Liver (tissue), 9 donors: ENCODE results near the gene CENPX. TPM values are rescaled to one million over a fixed set of nuclear protein-coding genes. Genes with fewer than 3 reads are reported as not detected.

Source experiments
- DNase-seq: peaks from one replicate; pipeline ENCODE4 v3.0.0-alpha.2; 2017; ENCODE audit warnings: low spot score
- H3K27ac ChIP-seq, 2 donors: one replicate each; pipeline ENCODE4 v1.7.0; 2013; ENCODE audit warnings: inconsistent platforms in 2 of 2, low read length in 2 of 2, control low read depth in 1 of 2, low read depth in 1 of 2, mild to moderate bottlenecking in 1 of 2
- H3K27me3 ChIP-seq, 4 donors: one replicate each; pipeline versions ENCODE4 v1.6.1 to v1.7.0; 2013; ENCODE audit warnings: low read length in 3 of 4, inconsistent platforms in 1 of 4, mild to moderate bottlenecking in 1 of 4, moderate library complexity in 1 of 4; ENCODE audit not compliant: control insufficient read depth in 4 of 4, insufficient read depth in 4 of 4
- H3K36me3 ChIP-seq, 4 donors: one replicate each; pipeline versions ENCODE4 v1.6.1 to v1.7.0; 2013; ENCODE audit warnings: low read length in 3 of 4, mild to moderate bottlenecking in 3 of 4, low read depth in 1 of 4, moderate library complexity in 1 of 4; ENCODE audit not compliant: control insufficient read depth in 4 of 4, insufficient read depth in 3 of 4
- H3K4me1 ChIP-seq, 4 donors: one replicate each; pipeline versions ENCODE4 v1.6.1 to v1.7.0; 2013; ENCODE audit warnings: low read length in 3 of 4, mild to moderate bottlenecking in 3 of 4, moderate library complexity in 1 of 4; ENCODE audit not compliant: control insufficient read depth in 4 of 4, insufficient read depth in 4 of 4
- H3K4me3 ChIP-seq, 3 donors: one replicate each; pipeline versions ENCODE4 v1.6.1 to v1.7.0; 2013; ENCODE audit warnings: low read length in 3 of 3, control low read depth in 1 of 3, low read depth in 1 of 3, mild to moderate bottlenecking in 1 of 3
- H3K9ac ChIP-seq, 2 donors: one replicate each; pipeline ENCODE4 v1.7.0; 2013; ENCODE audit warnings: low read length in 2 of 2, mild to moderate bottlenecking in 2 of 2, moderate library complexity in 2 of 2, control low read depth in 1 of 2, low read depth in 1 of 2
- H3K9me3 ChIP-seq, 4 donors: one replicate each; pipeline versions ENCODE4 v1.6.1 to v1.7.0; 2013; ENCODE audit warnings: low read length in 3 of 4; ENCODE audit not compliant: control insufficient read depth in 4 of 4
- CTCF ChIP-seq: fragments of 150-350 bp; IDR thresholded peaks from 2 replicates; pipeline ENCODE4 v1.5.1; 2017; ENCODE audit warnings: improper control_type of control experiment, low read depth, low read length; ENCODE audit not compliant: missing input control
- EGR1 ChIP-seq, 2 donors: IDR thresholded peaks; 2 replicates each; pipeline ENCODE4 v1.6.1; 2016 to 2018; ENCODE audit warnings: antibody characterized with exemption in 2 of 2, low read depth in 2 of 2
- FOXA1 ChIP-seq: IDR thresholded peaks from 2 replicates; pipeline ENCODE4 v1.6.1; 2016; ENCODE audit warnings: antibody characterized with exemption
- FOXA2 ChIP-seq: IDR thresholded peaks from 2 replicates; pipeline ENCODE4 v1.6.1; 2016; ENCODE audit warnings: antibody characterized with exemption
- GABPA ChIP-seq, 2 donors: IDR thresholded peaks in 1 of 2; conservative IDR thresholded peaks in 1 of 2; 2 replicates each; pipeline ENCODE4 v1.6.1; 2016; ENCODE audit warnings: antibody characterized with exemption in 2 of 2, mild to moderate bottlenecking in 1 of 2, moderate library complexity in 1 of 2
- NR2F2 ChIP-seq: IDR thresholded peaks from 2 replicates; pipeline ENCODE4 v1.6.1; 2016; ENCODE audit warnings: antibody characterized with exemption
- RAD21 ChIP-seq, 2 donors: IDR thresholded peaks; 2 replicates each; pipeline ENCODE4 v1.6.1; 2016; ENCODE audit warnings: antibody characterized with exemption in 2 of 2, mild to moderate bottlenecking in 2 of 2
- REST ChIP-seq: IDR thresholded peaks from 2 replicates; pipeline ENCODE4 v1.6.1; 2016; ENCODE audit warnings: antibody characterized with exemption, mild to moderate bottlenecking
- RXRA ChIP-seq, 2 donors: IDR thresholded peaks; 2 replicates each; pipeline ENCODE4 v1.6.1; 2017 to 2018; ENCODE audit warnings: antibody characterized with exemption in 2 of 2, mild to moderate bottlenecking in 1 of 2
- SP1 ChIP-seq: IDR thresholded peaks from 2 replicates; pipeline ENCODE4 v1.6.1; 2018; ENCODE audit warnings: antibody characterized with exemption, mild to moderate bottlenecking
- WGBS: extraction: QIAGEN DNeasy Blood & Tissue Kit; methylation state at CpG from one replicate; pipeline ENCODE4 v1.1.7; 2013; 5-methylcytosine and 5-hydroxymethylcytosine counted together
- polyA plus RNA-seq, 2 donors: library from polyadenylated mRNA; stranded (reverse) in 1 of 2; unstranded in 1 of 2; fragments of 200-250 nt in 1 of 2; fragments of >200 nt in 1 of 2; fragmentation: Nextera tagmentation in 1 of 2; extraction: Ambion mirVana in 1 of 2; gene quantifications; one replicate each; pipeline versions ENCODE4 v1.2.1 to v1.2.3, GENCODE V29; 2013 to 2015
- total RNA-seq, 2 donors: library from RNA; depleted of rRNA; stranded (reverse); fragments of >200 nt; gene quantifications; one replicate each; pipeline ENCODE4 v1.2.3, GENCODE V29; 2014
- donor health status: healthy.
- donor health status: healthy.
- donor health status: healthy.
- donor health status: healthy.
- donor health status: healthy.

CENPX gene
- total and polyA plus RNA-seq, 4 donors: 22.5 to 83.9 (median 44.9) TPM

GRCh38 chr17:82037092-82037888 is 14.6 kb upstream of the CENPX start, which contains the start of gene DCXR:
DCXR (minus strand) TSS chr17:82037697; CDS start chr17:82037682, 15 bp downstream.
- H3K27me3 ChIP-seq: no peaks in the 10 kb centered on the region
- TF ChIP-seq SP1 (peak; percentile 95), CTCF (peak; percentile 68), RAD21 (IDR thresholded peaks at IDR 0.05) (peak in 1 of 2 donors; percentile 35), FOXA1 (peak; percentile 11), RXRA (IDR thresholded peaks at IDR 0.05) (no peak), EGR1 (IDR thresholded peaks at IDR 0.05; ENCODE audit: low read depth in 2 of 2) (peak in 1 of 2 donors; percentile 81), FOXA2 (no peak), REST (peak; percentile 50), GABPA (IDR thresholded peaks at IDR 0.05 in 1 of 2, conservative IDR thresholded peaks at IDR 0.05 in 1 of 2) (peak in 1 of 2 donors; percentile 52)
- H3K9ac ChIP-seq: peak within 1 kb of the TSS; percentile 70 to 96
- H3K4me1 ChIP-seq: peaks cover 16 to 64% (median 40%) of the 10 kb centered on the region in 4 donors
- DNase-seq: peak; percentile 97
- no peaks in the 10 kb centered on the region for H3K9me3 ChIP-seq
- under 1% methylated on average over 92 of the region's 92 CpGs for WGBS
- peaks cover 0 to 5% (median 1%) of the 10 kb centered on the region in 4 donors for H3K36me3 ChIP-seq
- peak within 1 kb of the TSS; percentile 40 to 90 (median 70) for H3K4me3 ChIP-seq
- H3K27ac ChIP-seq: peak within 1 kb of the TSS; percentile 90 to 99

GRCh38 chr17:82036634-82037091 is 14.0 kb upstream of the CENPX start:
- no peak for DNase-seq
- TF ChIP-seq NR2F2 (no peak), RXRA (IDR thresholded peaks at IDR 0.05) (peak in 1 of 2 donors; percentile 10)
- Histone ChIP-seq H3K9ac (peak overlapping the region; percentile 70 to 96), H3K9me3 (no peaks in the 10 kb centered on the region), H3K4me1 (peaks cover 18 to 67% (median 44%) of the 10 kb centered on the region in 4 donors), H3K36me3 (peaks cover 0 to 5% (median 1%) of the 10 kb centered on the region in 4 donors), H3K27ac (peak overlapping the region; percentile 90 to 99), H3K4me3 (peak overlapping the region; percentile 40 to 90 (median 70)), H3K27me3 (no peaks in the 10 kb centered on the region)
- WGBS: 13% methylated on average over 23 of the region's 23 CpGs
